Gastrocnemius medialis (tissue), 4 donors: ENCODE results near the gene CTRB2. TPM values are rescaled to one million over a fixed set of nuclear protein-coding genes. Genes with fewer than 3 reads are reported as not detected.
"Not testable (repeated sequence)": the region's sequence is repeated elsewhere in the genome, so short reads cannot be mapped to it uniquely, and the experiment has no call there.

Experiments used
- ATAC-seq, 2 donors: fragments of 150-250 bp; one replicate each; pipeline ENCODE4 v1.9.1; 2016
- DNase-seq, 2 donors: peaks; one replicate each; pipeline ENCODE4 v3.0.0-alpha.2; 2019
- H3K27ac ChIP-seq, 4 donors: fragments of 200-600 bp; sonication (generic); 1 replicate in 1 of 4; 2 replicates in 3 of 4; pipeline ENCODE4 v1.5.1; 2016 to 2018; ENCODE audit warnings: mild to moderate bottlenecking in 2 of 4, moderate library complexity in 1 of 4
- H3K27me3 ChIP-seq, 3 donors: fragments of 200-600 bp; sonication (generic) in 2 of 3; 1 replicate in 1 of 3; 2 replicates in 2 of 3; pipeline versions ENCODE4 v1.5.1 to v1.6.0; 2016 to 2019; ENCODE audit warnings: mild to moderate bottlenecking in 1 of 3, moderate library complexity in 1 of 3
- H3K36me3 ChIP-seq, 2 donors: fragments of 200-600 bp; sonication (generic) in 1 of 2; one replicate each; pipeline ENCODE4 v1.5.1; 2017 to 2018
- H3K4me1 ChIP-seq, 2 donors: fragments of 200-600 bp; sonication (generic) in 1 of 2; one replicate each; pipeline ENCODE4 v1.5.1; 2016 to 2017; ENCODE audit warnings: mild to moderate bottlenecking in 2 of 2
- H3K4me3 ChIP-seq, 4 donors: fragments of 200-600 bp; sonication (generic) in 3 of 4; 1 replicate in 1 of 4; 2 replicates in 3 of 4; pipeline ENCODE4 v1.5.1; 2016 to 2019; ENCODE audit warnings: mild to moderate bottlenecking in 2 of 4
- H3K9me3 ChIP-seq, 3 donors: fragments of 200-600 bp; sonication (generic) in 2 of 3; 1 replicate in 1 of 3; 2 replicates in 2 of 3; pipeline ENCODE4 v1.5.1; 2016 to 2019
- POLR2A ChIP-seq, 2 donors: fragments of 450-650 bp; IDR thresholded peaks; one replicate each; pipeline ENCODE4 v1.6.1; 2017; ENCODE audit warnings: antibody characterized with exemption in 2 of 2, mild to moderate bottlenecking in 2 of 2, moderate library complexity in 2 of 2
- in situ Hi-C, 4 donors: fragments of 200-750 bp; cut with MboI; loops; one replicate each; pipeline versions ENCODE4 v1.15.0 to v1.8.0; 2017; ENCODE audit warnings: low sequenced_read_pairs in 4 of 4
- intact Hi-C: fragments of 100-400 bp; cut with DNase I; formaldehyde crosslinking; loops from one replicate; pipeline ENCODE4 v1.15.1; 2023; ENCODE audit warnings: low total_unique reads
- total RNA-seq, 4 donors: library from RNA; depleted of rRNA; stranded (reverse); fragments of >200 nt; gene quantifications; one replicate each; pipeline versions ENCODE4 v1.1.0 to v1.2.3, GENCODE V29; 2016
- TF ChIP-seq, protein P1 (sequence below), 5 experiments: fragments of 450-650 bp in 3 of 5; fragments of 200-600 bp in 2 of 5; sonication (generic) in 2 of 5; IDR thresholded peaks in 4 of 5; conservative IDR thresholded peaks in 1 of 5; 1 replicate in 4 of 5; 2 replicates in 1 of 5; pipeline ENCODE4 v1.5.1; 2016 to 2019; ENCODE audit warnings: antibody characterized with exemption in 5 of 5, mild to moderate bottlenecking in 3 of 5, moderate library complexity in 3 of 5

Gene CTRB2
- total RNA-seq, 4 donors from 2014 or later, result 3.0 TPM; not detected in 3

DNA sequence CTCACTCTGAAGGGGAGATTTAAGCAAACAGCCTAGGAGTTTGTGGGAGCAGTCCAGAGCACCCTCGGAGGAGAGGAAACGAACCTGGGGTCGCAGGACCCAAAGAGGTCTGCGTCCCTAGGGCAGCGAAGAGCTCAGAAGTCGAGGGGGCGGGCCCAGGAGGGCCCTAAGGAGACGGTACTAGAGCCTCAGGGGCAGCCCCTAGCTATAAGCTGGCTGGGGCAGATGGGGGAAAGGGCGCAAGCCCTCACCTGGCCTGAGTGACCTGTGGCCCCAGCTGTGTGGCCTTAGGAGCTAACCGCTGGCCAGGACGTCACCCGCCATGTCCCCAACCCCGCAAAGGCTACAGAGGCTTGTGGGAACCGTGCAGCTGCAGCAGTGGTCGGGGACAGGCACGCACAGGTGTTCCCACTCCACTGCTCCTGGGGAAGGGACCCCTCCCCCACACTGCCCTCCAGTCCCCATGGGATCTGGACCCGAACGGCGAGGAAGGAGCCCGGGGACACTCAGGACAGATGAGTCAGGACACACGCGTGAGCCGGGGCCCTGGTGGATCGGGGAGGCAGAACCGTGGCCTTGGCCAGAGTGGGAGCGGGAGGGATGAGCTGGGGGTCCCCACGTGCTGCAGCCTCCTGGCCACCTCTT is 2.0 kb upstream of the CTRB2 start:
- no peaks in the 10 kb centered on the region for H3K4me1 ChIP-seq
- H3K9me3 ChIP-seq, result no peaks in the 10 kb centered on the region
- H3K36me3 ChIP-seq, result no peaks in the 10 kb centered on the region
- no peak for ATAC-seq
- intact Hi-C loops, result loop anchor here (10.0 kb wide), 1 partner anchor 436 kb away; the partner anchor contains the start of genes KARS1 and TERF2IP
- TF ChIP-seq POLR2A (IDR thresholded peaks at IDR 0.05), result no peak
- TF ChIP-seq, protein P1, sequence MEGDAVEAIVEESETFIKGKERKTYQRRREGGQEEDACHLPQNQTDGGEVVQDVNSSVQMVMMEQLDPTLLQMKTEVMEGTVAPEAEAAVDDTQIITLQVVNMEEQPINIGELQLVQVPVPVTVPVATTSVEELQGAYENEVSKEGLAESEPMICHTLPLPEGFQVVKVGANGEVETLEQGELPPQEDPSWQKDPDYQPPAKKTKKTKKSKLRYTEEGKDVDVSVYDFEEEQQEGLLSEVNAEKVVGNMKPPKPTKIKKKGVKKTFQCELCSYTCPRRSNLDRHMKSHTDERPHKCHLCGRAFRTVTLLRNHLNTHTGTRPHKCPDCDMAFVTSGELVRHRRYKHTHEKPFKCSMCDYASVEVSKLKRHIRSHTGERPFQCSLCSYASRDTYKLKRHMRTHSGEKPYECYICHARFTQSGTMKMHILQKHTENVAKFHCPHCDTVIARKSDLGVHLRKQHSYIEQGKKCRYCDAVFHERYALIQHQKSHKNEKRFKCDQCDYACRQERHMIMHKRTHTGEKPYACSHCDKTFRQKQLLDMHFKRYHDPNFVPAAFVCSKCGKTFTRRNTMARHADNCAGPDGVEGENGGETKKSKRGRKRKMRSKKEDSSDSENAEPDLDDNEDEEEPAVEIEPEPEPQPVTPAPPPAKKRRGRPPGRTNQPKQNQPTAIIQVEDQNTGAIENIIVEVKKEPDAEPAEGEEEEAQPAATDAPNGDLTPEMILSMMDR (IDR thresholded peaks at IDR 0.05 in 4 of 5, conservative IDR thresholded peaks at IDR 0.05 in 1 of 5), result no peak
- no peak for DNase-seq
- H3K27me3 ChIP-seq, result no peaks in the 10 kb centered on the region
- H3K4me3 ChIP-seq, result no peak overlapping the region
- in situ Hi-C loops, result loop anchor here in 1 of 4 donors (25.0 kb wide), 1 partner anchor 553 kb away; no protein-coding TSS in a partner anchor
- no peak overlapping the region for H3K27ac ChIP-seq

DNA sequence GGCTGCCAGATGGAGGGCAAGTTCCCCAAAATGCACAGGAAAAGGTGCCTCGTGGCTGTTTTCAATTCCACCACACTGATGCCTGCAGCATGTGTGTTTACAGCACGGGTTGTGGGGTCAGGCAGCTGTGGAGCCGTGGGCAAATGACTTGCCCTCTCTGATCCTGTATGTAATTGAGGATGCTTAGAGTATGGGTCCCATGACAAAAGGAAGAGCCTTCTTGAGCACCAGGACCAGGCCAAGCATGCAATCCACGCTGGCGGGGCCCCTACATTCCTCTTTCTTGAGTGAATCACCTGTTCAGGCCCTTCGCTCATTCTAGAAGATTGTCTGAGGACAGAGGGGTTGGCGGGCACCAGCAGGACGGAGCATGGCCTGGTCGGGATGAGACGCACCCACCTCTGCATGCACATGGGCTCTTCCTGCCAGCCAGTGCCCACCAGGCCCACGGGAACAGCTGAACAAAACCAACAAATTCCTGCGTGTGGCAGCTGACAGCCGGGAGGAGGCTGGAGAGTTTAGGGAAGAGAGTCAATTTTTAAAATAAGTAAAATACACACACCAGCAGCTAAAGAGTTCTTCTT is 1.4 kb upstream of the CTRB2 start:
- Histone ChIP-seq H3K4me1 (no peaks in the 10 kb centered on the region), H3K27me3 (no peaks in the 10 kb centered on the region), H3K27ac (no peak overlapping the region), H3K9me3 (no peaks in the 10 kb centered on the region), H3K4me3 (no peak overlapping the region), H3K36me3 (no peaks in the 10 kb centered on the region)
- no peak for DNase-seq
- TF ChIP-seq POLR2A (IDR thresholded peaks at IDR 0.05), result no peak
- TF ChIP-seq, protein P1 (IDR thresholded peaks at IDR 0.05 in 4 of 5, conservative IDR thresholded peaks at IDR 0.05 in 1 of 5), result no peak
- in situ Hi-C loops (loop anchor here in 1 of 4 donors (25.0 kb wide), 1 partner anchor 554 kb away; no protein-coding TSS in a partner anchor), intact Hi-C loops (loop anchor here (10.0 kb wide), 1 partner anchor 436 kb away; the partner anchor contains the start of genes KARS1 and TERF2IP)
- ATAC-seq, result no peak

- DNase-seq, result no peak
- no peak for TF ChIP-seq POLR2A (IDR thresholded peaks at IDR 0.05)
- TF ChIP-seq, protein P1 (IDR thresholded peaks at IDR 0.05 in 4 of 5, conservative IDR thresholded peaks at IDR 0.05 in 1 of 5), result no peak
- ATAC-seq, result no peak
These were observed 870 bp upstream of the CTRB2 start for GRCh38 chr16:75207831-75208230.

DNA sequence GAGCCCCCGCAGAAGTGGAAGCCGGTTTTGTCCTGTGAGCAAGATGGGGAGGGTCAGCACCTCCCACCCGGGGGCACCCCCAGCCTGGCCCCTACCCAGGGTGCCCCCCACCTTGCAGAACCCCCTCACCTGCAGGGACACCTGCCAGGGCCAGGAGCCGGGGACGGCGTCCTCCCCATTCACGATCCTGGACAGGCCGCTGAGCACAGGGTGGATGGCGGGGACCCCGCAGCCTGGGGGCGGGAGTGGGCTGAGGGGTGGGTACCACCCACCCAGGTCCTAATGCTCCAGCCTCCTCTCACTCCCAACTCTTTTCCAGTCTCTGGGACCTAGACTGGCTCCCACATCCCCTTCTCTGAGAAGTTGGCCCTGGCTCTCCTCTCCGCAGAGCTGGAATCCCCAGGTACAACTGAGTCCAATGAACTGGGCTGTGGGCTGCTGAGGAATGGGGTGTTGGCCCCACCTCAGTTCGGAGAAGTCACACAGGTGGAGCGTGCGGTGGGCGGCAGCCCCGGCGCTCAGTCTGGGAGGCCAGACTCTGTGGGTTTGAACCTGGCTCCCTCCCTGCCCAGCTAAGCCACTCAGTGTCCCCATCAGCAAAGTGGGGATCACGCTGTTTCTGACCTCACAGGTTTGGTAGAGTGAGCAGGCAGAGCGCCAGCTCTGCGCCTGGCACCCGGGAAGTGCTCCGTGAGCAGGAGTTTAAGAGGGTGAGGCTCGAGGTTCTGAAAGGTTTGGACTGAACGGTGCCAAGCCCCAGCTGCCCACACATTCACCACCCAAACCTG is 806 bp downstream of the CTRB2 start:
- peak in 1 of 2 donors; percentile 12 for ATAC-seq
- intact Hi-C loops, result loop anchor here (2.0 to 10.0 kb wide), 2 partner anchors 19 to 439 kb away; partner anchors contain the start of genes KARS1 and TERF2IP
- not testable (repeated sequence) for DNase-seq, H3K9me3 ChIP-seq, H3K27me3 ChIP-seq, H3K4me3 ChIP-seq, H3K27ac ChIP-seq, H3K4me1 ChIP-seq, H3K36me3 ChIP-seq
- in situ Hi-C loops, result loop anchor here in 1 of 4 donors (25.0 kb wide), 1 partner anchor 556 kb away; no protein-coding TSS in a partner anchor

More at GRCh38 chr16:75207831-75208230, 870 bp upstream of the CTRB2 start:
- Histone ChIP-seq H3K27me3 (no peaks in the 10 kb centered on the region), H3K4me3 (no peak overlapping the region), H3K36me3 (no peaks in the 10 kb centered on the region), H3K9me3 (no peaks in the 10 kb centered on the region), H3K4me1 (no peaks in the 10 kb centered on the region), H3K27ac (no peak overlapping the region)
- in situ Hi-C loops, result loop anchor here in 1 of 4 donors (25.0 kb wide), 1 partner anchor 554 kb away; no protein-coding TSS in a partner anchor
- intact Hi-C loops, result loop anchor here (2.0 to 10.0 kb wide), 2 partner anchors 17 to 437 kb away; partner anchors contain the start of genes KARS1 and TERF2IP

DNA sequence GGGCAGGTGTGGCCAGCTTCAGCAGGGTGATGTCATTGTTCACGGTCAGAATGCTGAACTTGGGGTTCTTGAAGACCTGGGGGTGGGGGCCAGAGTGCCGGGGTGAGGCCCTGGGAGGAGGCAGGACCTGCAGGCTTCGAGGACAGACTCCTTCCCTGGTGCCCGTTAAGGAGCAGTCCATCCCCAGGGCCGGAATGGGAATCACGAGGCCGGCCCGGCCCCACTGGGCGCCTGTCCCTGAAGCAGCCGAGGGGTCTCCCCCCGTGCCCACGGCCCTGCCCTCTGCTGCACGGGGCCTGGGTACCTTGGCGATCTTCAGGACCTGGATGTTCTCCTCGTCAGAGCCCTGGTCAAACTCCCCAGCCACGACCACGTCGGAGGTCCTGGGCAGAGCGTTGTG is 1.5 kb downstream of the CTRB2 start:
- in situ Hi-C loops (loop anchor here in 1 of 4 donors (25.0 kb wide), 1 partner anchor 557 kb away; no protein-coding TSS in a partner anchor), intact Hi-C loops (loop anchor here (10.0 kb wide), 1 partner anchor 439 kb away; the partner anchor contains the start of genes KARS1 and TERF2IP)
- not testable (repeated sequence) for H3K27me3 ChIP-seq, ATAC-seq, H3K4me1 ChIP-seq, DNase-seq, H3K4me3 ChIP-seq, H3K27ac ChIP-seq, H3K36me3 ChIP-seq, H3K9me3 ChIP-seq

- not testable (repeated sequence) for ATAC-seq, H3K36me3 ChIP-seq, H3K4me1 ChIP-seq, H3K27ac ChIP-seq, DNase-seq, H3K4me3 ChIP-seq, H3K27me3 ChIP-seq, H3K9me3 ChIP-seq
- intact Hi-C loops (loop anchor here (10.0 kb wide), 1 partner anchor 440 kb away; the partner anchor contains the start of genes KARS1 and TERF2IP), in situ Hi-C loops (loop anchor here in 2 of 4 donors (5.0 to 25.0 kb wide), 2 partner anchors 182 to 557 kb away; no protein-coding TSS in a partner anchor)
These were observed 2.1 kb downstream of the CTRB2 start for GRCh38 chr16:75204905-75205304.
